Measurements from ENCODE around the gene SLC25A26. TPM values are rescaled to one million over a fixed set of nuclear protein-coding genes. Genes with fewer than 3 reads are reported as not detected.

Gene SLC25A26
- total and polyA plus RNA-seq, 12 donors, result 12.1 to 44.2 (median 31.0) TPM

DNA sequence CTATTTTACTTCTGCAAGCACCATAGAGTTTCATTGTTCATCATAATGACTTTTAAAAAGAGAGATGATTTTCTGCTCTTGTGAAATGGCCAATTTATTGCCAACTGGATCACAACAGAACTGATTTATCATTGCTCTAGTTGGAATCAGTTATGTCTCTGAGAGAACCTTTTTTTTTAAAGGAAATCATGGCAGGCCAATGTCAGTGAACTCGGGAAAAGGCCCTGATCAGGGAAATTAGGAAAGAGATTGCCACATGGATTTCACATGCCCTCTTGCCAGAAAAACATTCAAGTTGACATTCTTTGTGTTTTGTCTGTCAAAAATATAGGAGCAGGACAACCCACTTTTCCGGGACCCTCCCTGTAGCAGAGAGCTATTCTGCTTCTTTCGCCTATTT is 12.6 kb upstream of the SLC25A26 start:
- ATAC-seq, result no peak
- WGBS, 2 donors, result 86 to 87% methylated on average over 3 of the region's 3 CpGs
- no peak overlapping the region for H3K27ac ChIP-seq

DNA sequence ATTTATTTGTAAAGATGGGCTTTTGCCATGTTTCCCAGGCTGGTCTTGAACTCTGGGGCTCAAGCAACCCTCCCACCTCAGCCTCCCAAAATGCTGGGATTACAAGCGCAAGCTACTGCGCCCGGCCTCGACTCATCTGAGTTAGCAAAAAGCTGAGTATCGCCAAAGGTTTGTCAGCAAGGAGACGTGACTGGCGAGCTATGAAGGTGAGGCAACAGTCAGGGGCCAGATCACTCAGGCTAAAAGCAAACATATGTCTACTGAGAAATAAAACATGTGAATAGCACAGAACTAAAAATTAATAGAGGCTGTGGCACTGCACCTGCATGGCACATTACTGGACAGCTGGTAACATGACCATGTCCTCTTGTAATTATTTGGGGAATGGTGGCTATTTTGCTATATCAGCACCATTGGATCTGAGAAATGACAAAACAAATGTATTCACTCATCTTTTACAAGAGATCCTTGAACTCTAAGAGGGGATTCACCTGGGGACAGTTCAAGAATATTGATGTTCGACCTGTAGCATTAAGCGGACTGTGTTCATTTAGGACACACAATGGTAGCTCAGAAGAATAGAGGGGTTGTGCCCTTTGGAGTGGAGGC is 10.0 kb upstream of the SLC25A26 start:
- intact Hi-C loops (cut with DNase I), result no loop called here
- no peak for DNase-seq
- Histone ChIP-seq H3K4me3 (no peak overlapping the region), H3K27me3 (peaks cover 0 to 3% (median 0%) of the 10 kb centered on the region in 7 donors), H3K4me1 (no peaks in the 10 kb centered on the region), H3K9me3 (no peaks in the 10 kb centered on the region), H3K27ac (no peak overlapping the region), H3K36me3 (no peaks in the 10 kb centered on the region)
- WGBS, 2 donors, result 92 to 94% methylated on average over 9 of the region's 9 CpGs
- TF ChIP-seq, protein P1, sequence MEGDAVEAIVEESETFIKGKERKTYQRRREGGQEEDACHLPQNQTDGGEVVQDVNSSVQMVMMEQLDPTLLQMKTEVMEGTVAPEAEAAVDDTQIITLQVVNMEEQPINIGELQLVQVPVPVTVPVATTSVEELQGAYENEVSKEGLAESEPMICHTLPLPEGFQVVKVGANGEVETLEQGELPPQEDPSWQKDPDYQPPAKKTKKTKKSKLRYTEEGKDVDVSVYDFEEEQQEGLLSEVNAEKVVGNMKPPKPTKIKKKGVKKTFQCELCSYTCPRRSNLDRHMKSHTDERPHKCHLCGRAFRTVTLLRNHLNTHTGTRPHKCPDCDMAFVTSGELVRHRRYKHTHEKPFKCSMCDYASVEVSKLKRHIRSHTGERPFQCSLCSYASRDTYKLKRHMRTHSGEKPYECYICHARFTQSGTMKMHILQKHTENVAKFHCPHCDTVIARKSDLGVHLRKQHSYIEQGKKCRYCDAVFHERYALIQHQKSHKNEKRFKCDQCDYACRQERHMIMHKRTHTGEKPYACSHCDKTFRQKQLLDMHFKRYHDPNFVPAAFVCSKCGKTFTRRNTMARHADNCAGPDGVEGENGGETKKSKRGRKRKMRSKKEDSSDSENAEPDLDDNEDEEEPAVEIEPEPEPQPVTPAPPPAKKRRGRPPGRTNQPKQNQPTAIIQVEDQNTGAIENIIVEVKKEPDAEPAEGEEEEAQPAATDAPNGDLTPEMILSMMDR (IDR thresholded peaks at IDR 0.05), result no peak
- peak in 1 of 8 donors; percentile 17 for ATAC-seq

More for the DNA sequence above, 12.6 kb upstream of the SLC25A26 start:
- Histone ChIP-seq H3K27me3 (no peaks in the 10 kb centered on the region), H3K36me3 (no peaks in the 10 kb centered on the region), H3K4me1 (no peaks in the 10 kb centered on the region), H3K4me3 (no peak overlapping the region), H3K9me3 (no peaks in the 10 kb centered on the region)
- DNase-seq, result no peak
- TF ChIP-seq, protein P1 (IDR thresholded peaks at IDR 0.05), result no peak
- intact Hi-C loops (cut with DNase I), result no loop called here

DNA sequence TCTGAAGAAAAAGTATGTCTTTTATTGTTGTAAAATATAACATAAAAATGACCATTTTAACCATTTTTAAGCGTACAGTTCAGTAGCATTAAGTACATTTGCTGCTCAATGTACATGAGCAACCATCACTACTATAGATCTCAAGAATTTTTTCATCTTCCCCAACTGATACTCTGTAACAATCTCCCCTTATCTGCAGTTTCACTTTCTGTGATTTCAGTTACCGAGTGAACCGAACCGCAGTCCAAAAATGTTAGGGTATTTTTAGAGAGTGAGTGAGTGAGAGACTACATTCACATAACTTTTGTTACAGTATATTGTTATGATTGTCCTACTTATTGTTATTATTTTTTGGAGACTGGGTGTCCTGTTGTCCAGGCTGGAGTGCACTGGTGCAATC is 9.0 kb upstream of the SLC25A26 start:
- Histone ChIP-seq H3K4me3 (no peak overlapping the region), H3K27me3 (peaks cover 0 to 3% (median 0%) of the 10 kb centered on the region in 7 donors), H3K36me3 (no peaks in the 10 kb centered on the region), H3K27ac (no peak overlapping the region), H3K9me3 (no peaks in the 10 kb centered on the region), H3K4me1 (no peaks in the 10 kb centered on the region)
- TF ChIP-seq, protein P1 (IDR thresholded peaks at IDR 0.05), result no peak
- DNase-seq (no peak), ATAC-seq (no peak)
- intact Hi-C loops (cut with DNase I), result no loop called here
- WGBS, 2 donors, result 42 to 51% methylated on average over 4 of the region's 4 CpGs

DNA sequence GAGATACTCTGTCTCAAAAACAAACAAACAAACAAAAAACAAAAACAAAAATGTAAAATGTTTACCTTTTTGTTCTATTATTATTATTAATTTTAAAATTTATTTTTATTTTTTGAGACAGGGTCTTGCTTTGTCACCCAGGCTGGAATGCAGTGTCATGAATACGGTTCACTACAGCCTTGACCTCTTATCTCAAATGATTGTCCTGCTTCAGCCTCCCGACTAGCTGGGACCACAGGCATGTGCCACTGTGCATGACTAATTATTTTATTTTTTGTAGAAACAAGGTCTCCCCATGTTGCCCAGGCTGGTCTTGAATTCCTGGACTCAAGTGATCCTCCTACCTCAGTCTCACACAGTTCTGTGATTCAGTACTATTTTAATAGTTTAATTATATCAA is 5.7 kb upstream of the SLC25A26 start:
- Histone ChIP-seq H3K4me1 (peaks cover 0 to 7% (median 4%) of the 10 kb centered on the region in 9 donors), H3K27me3 (peaks cover 0 to 5% (median 0%) of the 10 kb centered on the region in 7 donors), H3K4me3 (no peak overlapping the region), H3K9me3 (no peaks in the 10 kb centered on the region), H3K27ac (no peak overlapping the region), H3K36me3 (no peaks in the 10 kb centered on the region)
- DNase-seq, result no peak
- TF ChIP-seq, protein P1 (IDR thresholded peaks at IDR 0.05), result no peak
- intact Hi-C loops (cut with DNase I), result no loop called here
- WGBS, 2 donors, result 45 to 47% methylated on average over 2 of the region's 2 CpGs
- ATAC-seq, result no peak

Data from heart right ventricle (tissue), 16 donors.